ENCODE results near the gene RHOBTB1.

RHOBTB1 gene

DNA sequence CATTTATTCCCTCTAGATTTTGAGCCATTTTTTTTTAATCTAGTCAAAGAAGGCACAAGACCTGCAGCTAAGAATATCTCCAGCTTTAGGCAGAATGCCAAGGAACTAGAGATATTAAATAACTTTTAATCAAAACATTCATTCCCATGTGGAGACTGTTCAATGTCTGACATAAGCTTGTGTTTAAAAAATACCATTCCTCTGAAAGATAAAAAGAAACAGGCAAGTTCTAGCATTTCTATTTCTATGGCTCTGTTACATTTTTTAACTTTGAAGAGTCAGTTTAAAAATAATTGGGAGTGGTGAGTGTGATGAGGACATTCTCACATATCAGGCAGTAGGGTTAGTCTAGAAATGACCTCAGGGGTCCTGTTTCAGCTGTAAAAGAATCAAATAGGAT is 48.0 kb downstream of the RHOBTB1 start:
- TF ChIP-seq NFIC (IDR thresholded peaks at IDR 0.05): no peak
- no peak for TF ChIP-seq CREB1 (IDR thresholded peaks at IDR 0.05; ENCODE audit: low read depth)
- no peak for TF ChIP-seq TAF1 (IDR thresholded peaks at IDR 0.05; ENCODE audit: low read depth)
- no peak for TF ChIP-seq TEAD4 (IDR thresholded peaks at IDR 0.05)
- no peak for TF ChIP-seq YY1 (IDR thresholded peaks at IDR 0.05; ENCODE audit: low read depth)
- TF ChIP-seq FOXM1 (IDR thresholded peaks at IDR 0.05; ENCODE audit: borderline replicate concordance, low read depth): no peak
- TF ChIP-seq, protein P1, sequence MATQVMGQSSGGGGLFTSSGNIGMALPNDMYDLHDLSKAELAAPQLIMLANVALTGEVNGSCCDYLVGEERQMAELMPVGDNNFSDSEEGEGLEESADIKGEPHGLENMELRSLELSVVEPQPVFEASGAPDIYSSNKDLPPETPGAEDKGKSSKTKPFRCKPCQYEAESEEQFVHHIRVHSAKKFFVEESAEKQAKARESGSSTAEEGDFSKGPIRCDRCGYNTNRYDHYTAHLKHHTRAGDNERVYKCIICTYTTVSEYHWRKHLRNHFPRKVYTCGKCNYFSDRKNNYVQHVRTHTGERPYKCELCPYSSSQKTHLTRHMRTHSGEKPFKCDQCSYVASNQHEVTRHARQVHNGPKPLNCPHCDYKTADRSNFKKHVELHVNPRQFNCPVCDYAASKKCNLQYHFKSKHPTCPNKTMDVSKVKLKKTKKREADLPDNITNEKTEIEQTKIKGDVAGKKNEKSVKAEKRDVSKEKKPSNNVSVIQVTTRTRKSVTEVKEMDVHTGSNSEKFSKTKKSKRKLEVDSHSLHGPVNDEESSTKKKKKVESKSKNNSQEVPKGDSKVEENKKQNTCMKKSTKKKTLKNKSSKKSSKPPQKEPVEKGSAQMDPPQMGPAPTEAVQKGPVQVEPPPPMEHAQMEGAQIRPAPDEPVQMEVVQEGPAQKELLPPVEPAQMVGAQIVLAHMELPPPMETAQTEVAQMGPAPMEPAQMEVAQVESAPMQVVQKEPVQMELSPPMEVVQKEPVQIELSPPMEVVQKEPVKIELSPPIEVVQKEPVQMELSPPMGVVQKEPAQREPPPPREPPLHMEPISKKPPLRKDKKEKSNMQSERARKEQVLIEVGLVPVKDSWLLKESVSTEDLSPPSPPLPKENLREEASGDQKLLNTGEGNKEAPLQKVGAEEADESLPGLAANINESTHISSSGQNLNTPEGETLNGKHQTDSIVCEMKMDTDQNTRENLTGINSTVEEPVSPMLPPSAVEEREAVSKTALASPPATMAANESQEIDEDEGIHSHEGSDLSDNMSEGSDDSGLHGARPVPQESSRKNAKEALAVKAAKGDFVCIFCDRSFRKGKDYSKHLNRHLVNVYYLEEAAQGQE (IDR thresholded peaks at IDR 0.05; ENCODE audit: low read depth): no peak
- TF ChIP-seq CEBPB (IDR thresholded peaks at IDR 0.05): no peak
- TF ChIP-seq EP300 (IDR thresholded peaks at IDR 0.05; ENCODE audit: borderline replicate concordance): no peak

- TF ChIP-seq, protein P1 (IDR thresholded peaks at IDR 0.05; ENCODE audit: low read depth): no peak
- TF ChIP-seq FOXM1 (IDR thresholded peaks at IDR 0.05; ENCODE audit: borderline replicate concordance, low read depth): no peak
- no peak for TF ChIP-seq TAF1 (IDR thresholded peaks at IDR 0.05; ENCODE audit: low read depth)
- TF ChIP-seq MAX (IDR thresholded peaks at IDR 0.05): no peak
- no peak for TF ChIP-seq CREB1 (IDR thresholded peaks at IDR 0.05; ENCODE audit: low read depth)
- no peak for TF ChIP-seq RAD21 (IDR thresholded peaks at IDR 0.05; ENCODE audit: low read depth)
- no peak for TF ChIP-seq EGR1 (IDR thresholded peaks at IDR 0.05)
- no peak for TF ChIP-seq CEBPB (IDR thresholded peaks at IDR 0.05)
- TF ChIP-seq YY1 (IDR thresholded peaks at IDR 0.05; ENCODE audit: low read depth): no peak
- TF ChIP-seq ZBTB7A (IDR thresholded peaks at IDR 0.05; ENCODE audit: low read depth): no peak
- TF ChIP-seq NFIC (IDR thresholded peaks at IDR 0.05): no peak
- TF ChIP-seq EP300 (IDR thresholded peaks at IDR 0.05; ENCODE audit: borderline replicate concordance): no peak
- TF ChIP-seq USF1 (IDR thresholded peaks at IDR 0.05): no peak
- TF ChIP-seq TEAD4 (IDR thresholded peaks at IDR 0.05): no peak
These were observed 49.2 kb downstream of the RHOBTB1 start for GRCh38 chr10:60894786-60895185.

DNA sequence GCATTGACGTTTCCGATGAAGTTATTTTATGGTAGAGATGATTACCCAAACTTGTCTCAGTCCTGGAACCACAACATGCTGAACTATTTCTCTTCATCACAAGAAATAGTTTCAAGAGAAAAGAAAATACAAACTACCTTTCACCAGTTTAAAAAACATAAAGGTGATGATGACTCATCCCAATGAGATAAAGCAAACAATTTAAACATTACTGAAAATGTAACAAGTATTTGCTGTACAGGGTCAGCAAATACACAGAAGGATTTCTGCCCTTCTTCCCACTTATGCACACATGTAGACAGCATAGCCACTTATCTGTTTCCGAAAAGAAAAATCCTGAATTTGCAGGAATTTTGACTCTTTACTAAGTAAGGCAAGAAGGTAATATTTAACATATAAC is 50.8 kb downstream of the RHOBTB1 start:
- no peak for TF ChIP-seq EP300 (IDR thresholded peaks at IDR 0.05; ENCODE audit: borderline replicate concordance)
- TF ChIP-seq USF1 (IDR thresholded peaks at IDR 0.05): no peak
- TF ChIP-seq TEAD4 (IDR thresholded peaks at IDR 0.05): no peak
- no peak for TF ChIP-seq TCF12 (IDR thresholded peaks at IDR 0.05; ENCODE audit: low read depth)
- TF ChIP-seq CREB1 (IDR thresholded peaks at IDR 0.05; ENCODE audit: low read depth): no peak
- no peak for TF ChIP-seq CEBPB (IDR thresholded peaks at IDR 0.05)
- TF ChIP-seq FOXM1 (IDR thresholded peaks at IDR 0.05; ENCODE audit: borderline replicate concordance, low read depth): no peak
- TF ChIP-seq RAD21 (IDR thresholded peaks at IDR 0.05; ENCODE audit: low read depth): no peak
- TF ChIP-seq ZBTB7A (IDR thresholded peaks at IDR 0.05; ENCODE audit: low read depth): no peak

DNA sequence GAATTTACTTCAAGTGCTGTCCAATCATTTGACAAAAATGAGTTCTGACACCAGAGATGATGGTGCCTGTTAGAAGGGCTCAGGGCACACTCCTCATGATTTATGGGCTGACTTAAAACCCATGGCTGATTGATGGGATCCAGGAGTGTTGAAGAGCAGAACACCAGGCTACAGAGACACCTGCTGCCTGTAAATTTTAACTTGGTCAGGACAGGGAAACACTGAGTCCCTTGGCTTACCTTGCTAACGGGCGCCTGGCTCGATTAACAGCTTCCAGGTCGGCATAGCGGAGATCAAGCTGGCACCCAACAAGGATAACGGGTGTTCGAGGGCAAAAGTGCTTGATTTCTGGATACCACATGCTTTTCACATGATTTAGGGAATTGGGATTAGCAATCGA is 51.4 kb downstream of the RHOBTB1 start:
- TF ChIP-seq FOXM1 (IDR thresholded peaks at IDR 0.05; ENCODE audit: borderline replicate concordance, low read depth) (no peak), RAD21 (IDR thresholded peaks at IDR 0.05; ENCODE audit: low read depth) (no peak), CEBPB (IDR thresholded peaks at IDR 0.05) (no peak), NFIC (IDR thresholded peaks at IDR 0.05) (no peak), EGR1 (IDR thresholded peaks at IDR 0.05) (no peak), TAF1 (IDR thresholded peaks at IDR 0.05; ENCODE audit: low read depth) (no peak), TCF12 (IDR thresholded peaks at IDR 0.05; ENCODE audit: low read depth) (no peak), TEAD4 (IDR thresholded peaks at IDR 0.05) (no peak), CREB1 (IDR thresholded peaks at IDR 0.05; ENCODE audit: low read depth) (no peak)

- no peak for TF ChIP-seq NFIC (IDR thresholded peaks at IDR 0.05)
These were observed 53.2 kb downstream of the RHOBTB1 start for GRCh38 chr10:60890811-60891210.

DNA sequence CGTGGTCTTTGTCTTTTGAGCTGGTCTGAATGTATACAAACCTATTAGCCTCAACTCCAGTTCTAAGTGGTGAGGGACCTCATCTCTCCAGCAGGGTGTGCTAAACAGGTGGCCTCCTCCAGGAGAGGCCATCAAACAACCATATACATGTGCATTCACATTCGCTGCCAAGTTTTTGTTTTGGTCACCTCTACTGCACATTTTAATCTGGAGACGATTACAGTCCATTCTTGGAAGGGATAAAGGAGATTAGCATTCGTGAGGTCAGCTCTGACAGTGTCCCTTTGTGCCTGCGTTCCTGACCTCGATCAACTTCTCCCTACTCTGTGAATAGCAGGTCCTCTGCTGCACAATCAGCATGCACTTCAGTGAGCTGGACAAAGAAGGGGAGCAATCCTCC is 60.8 kb downstream of the RHOBTB1 start:
- peak; percentile 54 for TF ChIP-seq RAD21 (IDR thresholded peaks at IDR 0.05; ENCODE audit: low read depth)
- TF ChIP-seq YY1 (IDR thresholded peaks at IDR 0.05; ENCODE audit: low read depth): no peak

DNA sequence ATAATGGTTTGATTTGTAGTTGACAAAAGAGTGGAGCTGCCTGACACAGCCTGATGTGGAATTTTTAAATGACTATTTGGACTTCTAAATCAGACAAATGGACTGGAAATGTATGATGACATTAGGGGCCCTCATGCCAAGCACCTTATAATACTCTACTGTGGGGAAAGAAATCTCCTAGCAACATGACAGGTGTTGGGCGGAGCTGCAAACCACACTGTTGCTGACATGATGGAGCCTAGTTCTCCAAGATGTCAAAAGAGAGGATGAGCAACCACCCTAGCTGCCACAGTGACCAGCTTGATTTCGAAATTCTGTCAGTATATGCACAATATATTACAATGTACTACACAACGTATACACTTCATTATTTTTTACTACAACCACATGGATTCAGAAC is 65.8 kb downstream of the RHOBTB1 start:
- TF ChIP-seq TAF1 (IDR thresholded peaks at IDR 0.05; ENCODE audit: low read depth) (no peak), ZBTB7A (IDR thresholded peaks at IDR 0.05; ENCODE audit: low read depth) (no peak), MAX (IDR thresholded peaks at IDR 0.05) (no peak), TEAD4 (IDR thresholded peaks at IDR 0.05) (no peak), USF1 (IDR thresholded peaks at IDR 0.05) (no peak), RAD21 (IDR thresholded peaks at IDR 0.05; ENCODE audit: low read depth) (no peak), EP300 (IDR thresholded peaks at IDR 0.05; ENCODE audit: borderline replicate concordance) (no peak), EGR1 (IDR thresholded peaks at IDR 0.05) (no peak), NFIC (IDR thresholded peaks at IDR 0.05) (no peak), YY1 (IDR thresholded peaks at IDR 0.05; ENCODE audit: low read depth) (no peak)
- TF ChIP-seq, protein P1 (IDR thresholded peaks at IDR 0.05; ENCODE audit: low read depth): no peak

Measured in Ishikawa (cell line).